HG03457 (cell line): Measurements from ENCODE around the gene ACSL1.

Experiments
- ATAC-seq: cut with Tn5 transposase; IDR thresholded peaks from one replicate; pipeline ENCODE4 v1.9.1; 2021; ENCODE audit warnings: moderate number of reproducible peaks; ENCODE audit not compliant: unreplicated experiment

The ACSL1 gene

DNA sequence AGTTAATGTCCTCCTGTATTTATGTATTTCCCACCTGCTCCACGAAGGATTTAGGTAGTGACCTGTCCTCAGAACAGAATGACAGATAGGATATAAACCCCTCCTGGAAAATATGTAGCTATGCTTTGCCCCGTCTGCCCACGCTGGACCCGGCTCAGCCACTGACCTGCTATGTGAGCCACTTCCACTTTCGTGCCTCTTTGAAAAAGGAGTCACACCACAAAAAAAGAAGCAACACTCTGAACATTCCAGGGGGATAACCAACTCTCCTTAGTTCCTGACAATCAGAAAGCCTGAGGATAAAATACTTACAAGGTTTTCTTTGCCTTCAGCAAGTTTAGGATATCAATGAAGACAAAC lies 11.1 kb downstream of the ACSL1 start:
- ATAC-seq = no peak

DNA sequence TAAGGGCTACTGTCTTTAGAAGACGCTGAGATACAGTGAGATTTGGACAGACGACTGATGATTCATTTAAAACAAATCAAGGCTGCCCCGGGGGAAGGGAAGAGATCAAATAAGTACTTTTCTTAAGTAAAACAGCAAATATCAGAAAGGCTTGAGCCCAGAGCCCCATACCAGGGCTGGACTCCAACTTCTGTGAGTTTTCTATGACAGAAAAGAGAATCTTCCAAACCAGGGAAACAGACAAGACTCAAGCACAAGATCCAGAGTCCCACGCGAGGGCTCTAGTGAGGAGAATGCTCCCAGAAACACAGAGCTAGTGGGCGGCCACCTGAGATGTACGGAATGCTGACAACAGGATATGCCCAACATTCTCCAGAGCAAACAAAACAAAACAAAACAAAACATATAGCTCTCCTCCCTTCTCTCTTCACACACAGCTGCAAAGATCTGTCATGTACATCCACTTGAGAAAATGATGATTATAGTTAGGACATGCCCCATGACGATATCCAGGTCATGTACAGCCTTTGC lies 13.1 kb downstream of the ACSL1 start:
- no peak for ATAC-seq

- no peak for ATAC-seq
These were observed 13.6 kb downstream of the ACSL1 start for GRCh38 chr4:184812199-184812542.

DNA sequence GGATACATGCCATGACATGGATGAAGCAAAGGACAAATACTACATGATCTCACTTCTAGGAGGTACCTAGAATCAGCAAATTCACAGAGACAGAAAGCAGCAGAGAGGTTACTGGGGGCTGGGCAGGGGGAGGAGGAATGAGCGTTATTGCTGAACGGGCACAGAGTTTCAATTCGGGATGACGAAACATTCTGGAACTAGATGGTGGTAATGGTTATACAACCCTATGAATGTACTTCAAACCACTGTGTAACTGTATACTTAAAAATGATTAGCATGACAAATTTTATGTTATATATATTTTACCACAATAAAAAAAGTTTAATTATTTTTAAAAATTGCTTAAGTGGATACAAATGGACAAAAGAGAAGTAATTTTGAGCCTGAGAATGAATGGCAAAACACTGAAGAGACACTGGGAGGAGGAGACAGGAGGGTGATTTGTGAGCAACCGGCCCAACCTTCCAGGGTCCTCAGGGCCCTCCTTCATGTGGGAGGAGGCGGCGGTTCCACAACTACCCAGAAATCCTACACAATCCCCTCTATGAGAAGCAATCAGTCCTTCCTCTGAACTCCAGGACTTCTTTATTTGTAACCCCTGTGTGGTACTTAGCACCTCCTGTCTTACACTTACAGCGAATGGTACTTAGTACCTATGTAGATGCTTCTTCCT lies 14.1 kb downstream of the ACSL1 start:
- no peak for ATAC-seq

DNA sequence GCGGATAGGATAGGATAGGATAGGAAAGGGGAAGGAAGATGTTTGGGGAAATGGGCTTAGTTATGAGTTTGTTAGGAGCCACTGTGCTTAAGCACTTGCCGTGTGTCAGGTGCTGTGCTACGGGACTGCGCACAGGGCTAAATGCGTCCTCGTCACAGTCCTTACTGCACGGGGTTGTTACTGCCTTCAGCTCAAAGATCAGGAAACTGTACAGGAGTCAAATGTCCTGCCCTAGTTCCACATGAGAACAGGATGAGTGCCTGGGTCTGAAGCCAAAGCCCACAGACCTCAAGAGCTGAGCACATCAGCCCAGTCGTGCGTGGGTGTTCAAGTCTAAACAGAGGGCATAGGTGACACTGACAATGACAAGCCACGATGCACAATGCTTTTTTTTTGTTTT lies 15.0 kb downstream of the ACSL1 start:
- ATAC-seq = no peak

GRCh38 chr4:184808713-184809050 lies 17.1 kb downstream of the ACSL1 start:
- no peak for ATAC-seq

GRCh38 chr4:184807797-184808712 lies 17.7 kb downstream of the ACSL1 start:
- no peak for ATAC-seq

DNA sequence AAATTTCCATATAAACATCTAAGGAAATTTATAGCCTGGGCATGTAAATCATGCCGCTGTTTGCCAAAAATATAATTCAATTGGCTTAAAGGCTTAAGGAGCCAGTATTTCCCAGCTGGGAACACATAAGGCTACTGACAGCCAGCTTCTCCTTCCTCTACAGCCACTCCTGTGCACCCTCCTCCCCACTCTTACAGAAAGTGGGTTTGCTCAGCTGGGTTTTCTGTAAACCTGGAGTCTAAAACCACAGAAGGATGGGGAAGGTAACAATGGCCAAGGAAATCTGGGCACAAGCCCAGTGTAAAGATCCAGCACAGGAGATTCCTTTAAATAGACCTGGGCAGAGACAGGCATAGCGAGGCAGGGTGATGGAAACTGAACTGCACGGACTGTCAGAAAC lies 18.5 kb downstream of the ACSL1 start:
- no peak for ATAC-seq

GRCh38 chr4:184806711-184807110 lies 19.1 kb downstream of the ACSL1 start:
- ATAC-seq = no peak

GRCh38 chr4:184806229-184806550 lies 19.6 kb downstream of the ACSL1 start:
- no peak for ATAC-seq

DNA sequence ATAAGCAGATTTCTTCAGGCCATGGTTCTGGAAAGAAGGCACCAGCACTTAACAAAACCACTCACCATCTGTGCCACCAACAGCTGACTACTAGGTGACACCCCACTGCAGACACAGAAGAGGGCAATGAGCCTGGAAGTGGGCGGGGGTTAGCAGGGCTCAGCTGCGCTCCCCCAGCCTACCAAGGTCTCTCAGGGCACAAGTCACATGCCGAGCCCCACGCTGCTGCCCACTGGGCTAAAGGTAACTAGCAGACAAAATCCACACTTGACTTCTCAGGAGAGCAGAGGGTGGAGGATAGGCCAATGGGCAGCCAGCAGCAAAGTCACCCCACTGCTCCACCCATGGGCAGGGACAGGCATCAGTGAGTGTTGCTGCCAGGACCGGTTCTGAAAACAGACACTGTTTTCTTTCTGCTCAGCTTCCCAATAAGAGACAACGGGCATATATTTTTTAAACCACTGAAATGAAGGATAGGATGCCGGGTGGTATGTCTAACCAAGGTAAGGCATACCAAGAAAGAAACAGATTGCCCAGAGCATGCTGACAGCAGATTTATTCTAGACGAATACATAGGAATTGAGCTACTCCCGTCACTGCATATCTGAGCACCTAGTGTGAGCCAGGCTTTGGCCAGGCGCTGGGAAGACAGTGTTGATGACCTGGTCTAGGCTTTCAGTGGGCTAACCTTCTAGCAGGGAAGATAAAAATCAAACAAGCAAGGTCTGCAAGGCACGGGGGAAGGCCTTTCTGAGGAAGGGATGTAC lies 20.1 kb downstream of the ACSL1 start:
- no peak for ATAC-seq

DNA sequence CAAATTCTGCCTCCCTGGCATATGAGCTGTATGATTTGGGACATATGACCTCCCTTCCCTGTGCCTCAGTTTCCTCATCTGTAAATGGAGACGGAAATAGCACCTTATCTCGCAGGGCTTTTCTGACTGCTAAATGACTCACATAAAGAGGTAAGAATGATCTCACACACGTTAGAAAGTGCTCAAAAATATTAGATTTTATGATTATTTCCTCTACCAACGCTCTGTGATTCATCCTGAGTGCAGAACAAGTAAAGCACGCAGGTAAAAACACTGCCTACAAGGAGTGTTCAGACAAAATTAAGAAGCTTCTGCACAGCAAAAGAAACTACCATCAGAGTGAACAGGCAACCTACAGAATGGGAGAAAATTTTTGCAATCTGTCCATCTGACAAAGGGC lies 21.1 kb downstream of the ACSL1 start:
- ATAC-seq = no peak

DNA sequence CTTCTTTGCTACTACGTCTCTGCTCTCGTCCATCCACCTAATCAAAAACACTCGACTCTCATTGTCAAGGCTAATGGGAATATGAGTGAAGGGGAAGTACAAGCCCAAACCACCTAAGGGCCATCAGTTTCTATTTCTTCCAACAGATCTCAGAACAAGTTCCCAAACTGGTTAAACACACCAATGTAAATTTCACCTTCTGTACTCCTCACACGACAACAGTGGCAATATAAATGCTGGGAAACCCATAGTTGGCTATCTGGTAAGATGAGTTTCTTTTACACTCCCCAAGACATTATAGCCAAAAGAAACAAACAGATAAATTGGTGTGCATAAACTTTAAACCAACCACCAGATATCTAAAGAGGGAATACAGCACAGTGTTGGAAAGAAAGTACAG lies 21.9 kb downstream of the ACSL1 start:
- ATAC-seq = no peak

GRCh38 chr4:184803133-184803532 lies 22.6 kb downstream of the ACSL1 start:
- ATAC-seq = no peak

DNA sequence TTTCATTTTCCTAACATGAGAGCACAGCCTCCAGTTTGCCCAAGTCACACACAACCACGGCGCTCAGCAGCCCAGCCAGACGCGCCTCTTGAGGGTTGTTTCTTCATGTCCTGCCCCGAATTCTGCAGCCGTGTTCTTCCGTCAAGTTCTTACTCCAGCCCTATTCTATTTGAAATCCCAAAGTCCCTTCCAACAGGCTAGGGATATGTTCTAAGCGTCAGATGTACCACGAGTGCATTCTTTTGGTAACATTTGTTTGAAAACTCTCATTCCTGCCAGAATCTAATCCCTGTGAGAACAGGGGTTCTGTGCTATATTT lies 23.1 kb downstream of the ACSL1 start:
- ATAC-seq = no peak

DNA sequence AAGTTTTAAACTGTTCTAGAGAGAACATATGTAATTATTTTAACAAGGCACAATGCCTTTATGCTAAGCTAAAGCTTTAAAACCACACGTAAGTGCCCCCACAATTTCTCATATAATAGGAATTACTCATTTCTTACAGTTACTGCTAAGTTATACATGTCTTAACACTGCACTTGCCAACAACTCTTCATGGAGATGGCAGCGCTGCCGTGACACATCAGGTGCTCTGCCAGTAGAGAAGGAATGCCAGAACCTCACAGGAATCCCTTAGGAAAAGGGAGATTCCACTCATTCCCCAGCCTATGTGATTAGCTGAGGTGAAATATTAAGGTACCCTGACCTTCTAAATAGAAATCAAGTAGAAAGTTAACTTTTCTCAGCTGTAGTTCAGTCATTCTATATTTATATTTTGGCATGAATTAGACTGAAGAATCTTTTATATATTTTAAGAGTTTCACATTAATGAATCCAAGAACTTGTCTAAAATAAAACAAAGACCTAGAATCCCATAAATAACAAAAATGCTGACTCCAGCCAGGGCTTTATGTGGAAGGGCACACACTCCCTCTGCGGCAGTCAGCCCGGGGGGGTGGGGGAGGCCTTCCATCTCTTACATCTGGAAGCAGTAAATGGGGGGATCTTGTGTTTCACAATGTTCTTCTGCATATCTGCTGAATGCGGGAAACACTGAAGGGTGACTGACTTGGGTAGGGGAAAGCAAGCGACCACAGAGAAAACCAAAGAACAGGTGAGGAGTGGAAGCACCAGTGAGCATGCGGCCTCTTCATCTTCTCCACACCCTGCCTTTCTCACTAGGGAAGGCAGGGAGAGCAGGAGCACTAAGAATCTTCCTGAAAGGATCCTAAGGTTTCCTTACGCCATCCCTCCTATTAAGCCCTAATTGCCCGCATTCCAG lies 23.7 kb downstream of the ACSL1 start:
- ATAC-seq = no peak

- no peak for ATAC-seq
These were observed 27.3 kb downstream of the ACSL1 start for GRCh38 chr4:184798504-184798903.

GRCh38 chr4:184796906-184797305 lies 28.9 kb downstream of the ACSL1 start:
- no peak for ATAC-seq

DNA sequence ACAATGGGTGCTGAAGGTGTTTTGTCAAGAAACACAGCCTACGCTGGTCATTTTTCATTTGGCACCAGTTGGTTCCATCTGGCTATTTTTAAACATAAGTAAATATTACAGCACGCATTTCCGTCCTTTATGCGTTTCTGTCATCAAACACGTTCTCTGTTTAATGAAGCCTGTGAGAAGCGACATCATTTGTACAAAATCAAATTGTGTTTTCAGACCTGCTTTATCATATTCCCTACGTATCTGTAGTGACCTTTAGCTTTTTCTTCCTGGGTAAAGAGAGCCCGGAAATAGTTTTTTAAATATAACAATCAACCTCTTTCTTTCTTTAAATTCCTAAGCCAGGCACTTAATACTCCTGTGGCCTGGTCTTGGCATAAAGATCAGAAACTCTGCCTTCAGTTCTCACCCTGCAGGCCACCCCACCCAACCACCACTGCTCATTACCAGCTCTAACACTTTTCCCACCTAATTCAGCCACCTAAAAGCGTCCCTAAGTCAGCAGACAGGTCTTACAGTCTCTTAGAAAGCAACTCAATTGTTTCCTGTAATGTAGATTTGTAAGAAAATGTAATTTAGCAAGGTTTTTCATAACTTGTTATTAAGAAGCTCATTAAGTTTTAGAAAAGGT lies 30.4 kb downstream of the ACSL1 start:
- ATAC-seq = no peak

GRCh38 chr4:184794470-184794869 lies 31.3 kb downstream of the ACSL1 start:
- no peak for ATAC-seq
